H9 (cell line): Measurements from ENCODE around the gene PLG. TPM values are rescaled to one million over a fixed set of nuclear protein-coding genes. Genes with fewer than 3 reads are reported as not detected.

Experiments used
- DNase-seq: peaks from one replicate; pipeline ENCODE4 v3.0.0-alpha.2; 2017
- H2AFZ ChIP-seq: one replicate; pipeline ENCODE4 v1.6.1; 2013; ENCODE audit warnings: mild to moderate bottlenecking, low read length, control low read depth, moderate library complexity
- H2AK5ac ChIP-seq: 2 replicates; pipeline ENCODE4 v1.6.1; 2013; ENCODE audit warnings: low read length, control low read depth, mixed read lengths; ENCODE audit not compliant: insufficient read length
- H2BK120ac ChIP-seq: one replicate; pipeline ENCODE4 v1.6.1; 2013; ENCODE audit warnings: low read depth, mild to moderate bottlenecking, low read length, control low read depth, inconsistent platforms; ENCODE audit not compliant: poor library complexity, severe bottlenecking
- H2BK12ac ChIP-seq: 2 replicates; pipeline ENCODE4 v1.6.1; 2013; ENCODE audit warnings: low read length, control low read depth, mixed read lengths, low read depth; ENCODE audit not compliant: insufficient read length
- H2BK15ac ChIP-seq: 2 replicates; pipeline ENCODE4 v1.6.1; 2013; ENCODE audit warnings: low read depth, low read length, control low read depth
- H2BK20ac ChIP-seq: one replicate; pipeline ENCODE4 v1.6.1; 2013; ENCODE audit warnings: low read depth, mild to moderate bottlenecking, low read length, control low read depth, inconsistent platforms; ENCODE audit not compliant: poor library complexity, severe bottlenecking
- H2BK5ac ChIP-seq: 2 replicates; pipeline ENCODE4 v1.6.1; 2013; ENCODE audit warnings: low read length, control low read depth, mixed read lengths; ENCODE audit not compliant: insufficient read length
- H3K14ac ChIP-seq: 2 replicates; pipeline ENCODE4 v1.6.1; 2013; ENCODE audit warnings: low read length, control low read depth; ENCODE audit not compliant: insufficient read depth
- H3K18ac ChIP-seq: 2 replicates; pipeline ENCODE4 v1.6.1; 2013; ENCODE audit warnings: low read depth, mild to moderate bottlenecking, mixed read lengths, low read length, control low read depth; ENCODE audit not compliant: insufficient read length
- H3K23ac ChIP-seq: 2 replicates; pipeline ENCODE4 v1.6.1; 2013; ENCODE audit warnings: low read length, control low read depth, mixed read lengths, low read depth; ENCODE audit not compliant: insufficient read length
- H3K23me2 ChIP-seq: 2 replicates; pipeline ENCODE4 v1.6.1; 2013; ENCODE audit warnings: low read depth, mild to moderate bottlenecking, mixed read lengths, low read length, control low read depth; ENCODE audit not compliant: insufficient read length, poor library complexity, severe bottlenecking
- H3K27ac ChIP-seq: 2 replicates; pipeline ENCODE4 v1.5.1; 2013; ENCODE audit warnings: low read length, control low read depth, mixed read lengths, low read depth; ENCODE audit not compliant: insufficient read length
- H3K27me3 ChIP-seq: 2 replicates; pipeline ENCODE4 v1.6.1; 2013; ENCODE audit warnings: low read length, control low read depth, inconsistent platforms; ENCODE audit not compliant: insufficient read depth
- H3K4ac ChIP-seq: 2 replicates; pipeline ENCODE4 v1.6.1; 2013; ENCODE audit warnings: low read depth, mild to moderate bottlenecking, control low read depth, inconsistent platforms, low read length, moderate library complexity
- H3K4me1 ChIP-seq: 2 replicates; pipeline ENCODE4 v1.6.1; 2013; ENCODE audit warnings: low read length, control low read depth, inconsistent platforms; ENCODE audit not compliant: insufficient read depth
- H3K4me2 ChIP-seq: 2 replicates; pipeline ENCODE4 v1.6.1; 2013; ENCODE audit warnings: low read length, control low read depth, mixed read lengths; ENCODE audit not compliant: insufficient read length, insufficient read depth
- H3K56ac ChIP-seq: 2 replicates; pipeline ENCODE4 v1.6.1; 2013; ENCODE audit warnings: low read depth, mild to moderate bottlenecking, mixed read lengths, low read length, control low read depth; ENCODE audit not compliant: insufficient read length
- H3K79me1 ChIP-seq: 2 replicates; pipeline ENCODE4 v1.6.1; 2013; ENCODE audit warnings: low read depth, mild to moderate bottlenecking, moderate library complexity, low read length, control low read depth, inconsistent platforms; ENCODE audit not compliant: insufficient read depth, poor library complexity, severe bottlenecking
- H3K79me2 ChIP-seq: 2 replicates; pipeline ENCODE4 v1.6.1; 2013; ENCODE audit warnings: low read length, control low read depth, inconsistent platforms; ENCODE audit not compliant: insufficient read depth
- H3K9ac ChIP-seq: 2 replicates; pipeline ENCODE4 v1.6.1; 2013; ENCODE audit warnings: low read length, control low read depth, mixed read lengths; ENCODE audit not compliant: insufficient read length; ENCODE audit errors: extremely low read depth
- H3K9me3 ChIP-seq: one replicate; pipeline ENCODE4 v1.6.1; 2013; ENCODE audit warnings: low read depth, low read length, inconsistent platforms; ENCODE audit not compliant: control insufficient read depth
- H3T11ph ChIP-seq: one replicate; pipeline ENCODE4 v1.6.1; 2013; ENCODE audit warnings: mild to moderate bottlenecking, low read length, control low read depth, inconsistent platforms
- H4K20me1 ChIP-seq: one replicate; pipeline ENCODE4 v1.6.1; 2013; ENCODE audit not compliant: control insufficient read depth, insufficient read length, insufficient read depth
- H4K5ac ChIP-seq: 2 replicates; pipeline ENCODE4 v1.6.1; 2013; ENCODE audit warnings: low read depth, mild to moderate bottlenecking, mixed read lengths, low read length, control low read depth; ENCODE audit not compliant: insufficient read length
- H4K8ac ChIP-seq: replicated peaks from 2 replicates; pipeline ENCODE4 v1.6.1; 2013; ENCODE audit warnings: low read length, control low read depth, mixed read lengths, low read depth; ENCODE audit not compliant: insufficient read length
- H4K91ac ChIP-seq: 2 replicates; pipeline ENCODE4 v1.6.1; 2013; ENCODE audit warnings: low read depth, mild to moderate bottlenecking, moderate library complexity, mixed read lengths, low read length, control low read depth; ENCODE audit not compliant: insufficient read length
- H3K27ac Mint-ChIP-seq, 3 experiments: 2 replicates in 2 of 3; 3 replicates in 1 of 3; pipeline ENCODE4 v1.8.0; 2020 to 2021; ENCODE audit warnings: mixed read lengths in 3 of 3, mild to moderate bottlenecking in 1 of 3, moderate library complexity in 1 of 3
- H3K27me3 Mint-ChIP-seq: 2 replicates; pipeline ENCODE4 v1.8.0; 2021; ENCODE audit warnings: low read depth, mild to moderate bottlenecking, moderate library complexity, mixed read lengths
- H3K36me3 Mint-ChIP-seq, 3 experiments: 2 replicates in 2 of 3; 3 replicates in 1 of 3; pipeline ENCODE4 v1.8.0; 2020 to 2021; ENCODE audit warnings: low read depth in 3 of 3, mixed read lengths in 3 of 3; ENCODE audit not compliant: insufficient read depth in 1 of 3
- H3K4me1 Mint-ChIP-seq, 2 experiments: 2 replicates each; pipeline ENCODE4 v1.8.0; 2020; ENCODE audit warnings: mixed read lengths in 2 of 2
- H3K4me3 Mint-ChIP-seq, 2 experiments: 2 replicates in 1 of 2; 3 replicates in 1 of 2; pipeline ENCODE4 v1.8.0; 2020 to 2021; ENCODE audit warnings: mild to moderate bottlenecking in 2 of 2, mixed read lengths in 2 of 2, moderate library complexity in 1 of 2
- H3K9me3 Mint-ChIP-seq, 2 experiments: 2 replicates in 1 of 2; 3 replicates in 1 of 2; pipeline ENCODE4 v1.8.0; 2020; ENCODE audit warnings: mild to moderate bottlenecking in 2 of 2, mixed read lengths in 2 of 2, moderate library complexity in 1 of 2
- WGBS: extraction: QIAGEN DNeasy Blood & Tissue Kit; methylation state at CpG from one replicate; pipeline ENCODE4 v1.1.7; 2013; ENCODE audit warnings: missing lambda C conversion rate, low lambda C conversion rate, mixed read lengths; ENCODE audit not compliant: insufficient read length; ENCODE audit errors: extremely low coverage; 5-methylcytosine and 5-hydroxymethylcytosine counted together
- total RNA-seq: library from RNA; stranded (reverse); gene quantifications from 2 replicates; pipeline ENCODE4 v1.2.1, GENCODE V29; 2021
- TF ChIP-seq, protein P1 (sequence below): fragments of 200-600 bp; sonication (generic); conservative IDR thresholded peaks from 3 replicates; pipeline ENCODE4 v1.8.0; 2021; ENCODE audit warnings: antibody characterized with exemption, mild to moderate bottlenecking

Gene PLG
- total RNA-seq, 1 experiment from 2014 or later: not detected

DNA sequence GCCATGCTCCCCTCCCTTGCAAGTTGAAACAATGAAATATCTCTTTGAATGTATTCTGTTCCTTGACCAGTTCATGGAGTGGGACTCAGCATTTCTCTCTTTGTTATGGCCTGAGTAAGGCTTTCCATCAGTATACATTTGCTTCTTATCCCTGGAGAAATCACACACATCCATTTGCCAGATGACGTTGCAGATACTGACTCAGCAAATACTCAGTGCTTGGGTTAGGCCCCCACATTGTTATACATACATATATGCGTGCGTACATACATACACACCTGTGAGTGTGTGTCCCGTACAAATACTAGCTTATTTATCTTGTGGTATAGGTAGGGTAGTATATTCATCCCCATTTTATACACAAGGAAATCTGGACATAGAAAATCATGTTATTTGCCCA, 72.4 kb downstream of the PLG start:
- Histone ChIP-seq H4K8ac (no peak overlapping the region), H2BK120ac (no peak overlapping the region), H3K23me2 (no peaks in the 10 kb centered on the region), H3K79me1 (no peaks in the 10 kb centered on the region), H3K4me2 (no peak overlapping the region), H3K9me3 (no peaks in the 10 kb centered on the region), H3K27me3 (no peaks in the 10 kb centered on the region), H2BK12ac (no peak overlapping the region), H3K79me2 (no peaks in the 10 kb centered on the region), H4K5ac (no peak overlapping the region), H3K4ac (no peak overlapping the region), H2AK5ac (no peak overlapping the region), H3T11ph (no peak overlapping the region), H3K9ac (no peak overlapping the region), H2AFZ (no peak overlapping the region), H3K4me1 (no peaks in the 10 kb centered on the region), H4K20me1 (no peaks in the 10 kb centered on the region), H3K23ac (no peak overlapping the region), H2BK15ac (no peak overlapping the region), H3K18ac (no peak overlapping the region), H3K27ac (no peak overlapping the region), H3K14ac (no peak overlapping the region), H2BK5ac (no peak overlapping the region), H3K56ac (no peak overlapping the region), H4K91ac (no peak overlapping the region), H2BK20ac (no peak overlapping the region)
- Mint-ChIP-seq H3K4me1 (peaks cover 0 to 3% of the 10 kb centered on the region in 2 experiments; a peak in 3 of 4 replicates), H3K27ac (no peak overlapping the region; a peak in 1 of 7 replicates), H3K27me3 (no peaks in the 10 kb centered on the region; the same call in none of the 2 replicates), H3K9me3 (no peaks in the 10 kb centered on the region), H3K36me3 (no peaks in the 10 kb centered on the region), H3K4me3 (no peak overlapping the region)
- WGBS: no CpG with 5 or more reads among the region's 4 CpGs
- TF ChIP-seq, protein P1, sequence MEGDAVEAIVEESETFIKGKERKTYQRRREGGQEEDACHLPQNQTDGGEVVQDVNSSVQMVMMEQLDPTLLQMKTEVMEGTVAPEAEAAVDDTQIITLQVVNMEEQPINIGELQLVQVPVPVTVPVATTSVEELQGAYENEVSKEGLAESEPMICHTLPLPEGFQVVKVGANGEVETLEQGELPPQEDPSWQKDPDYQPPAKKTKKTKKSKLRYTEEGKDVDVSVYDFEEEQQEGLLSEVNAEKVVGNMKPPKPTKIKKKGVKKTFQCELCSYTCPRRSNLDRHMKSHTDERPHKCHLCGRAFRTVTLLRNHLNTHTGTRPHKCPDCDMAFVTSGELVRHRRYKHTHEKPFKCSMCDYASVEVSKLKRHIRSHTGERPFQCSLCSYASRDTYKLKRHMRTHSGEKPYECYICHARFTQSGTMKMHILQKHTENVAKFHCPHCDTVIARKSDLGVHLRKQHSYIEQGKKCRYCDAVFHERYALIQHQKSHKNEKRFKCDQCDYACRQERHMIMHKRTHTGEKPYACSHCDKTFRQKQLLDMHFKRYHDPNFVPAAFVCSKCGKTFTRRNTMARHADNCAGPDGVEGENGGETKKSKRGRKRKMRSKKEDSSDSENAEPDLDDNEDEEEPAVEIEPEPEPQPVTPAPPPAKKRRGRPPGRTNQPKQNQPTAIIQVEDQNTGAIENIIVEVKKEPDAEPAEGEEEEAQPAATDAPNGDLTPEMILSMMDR: no peak
- no peak for DNase-seq
